GM08714 (cell line): ENCODE measurements around the gene PTPA.

Experiments
- H3K4me3 ChIP-seq: fragments of 200-500 bp; sonication (Bioruptor generic); 2 replicates; pipeline ENCODE4 v1.5.1; 2014; ENCODE audit warnings: mild to moderate bottlenecking, low read length, inconsistent platforms
- ZNF274 ChIP-seq: IDR thresholded peaks from 2 replicates; pipeline ENCODE4 v1.6.1; 2012; ENCODE audit warnings: mild to moderate bottlenecking, low read depth, low read length

PTPA gene

DNA sequence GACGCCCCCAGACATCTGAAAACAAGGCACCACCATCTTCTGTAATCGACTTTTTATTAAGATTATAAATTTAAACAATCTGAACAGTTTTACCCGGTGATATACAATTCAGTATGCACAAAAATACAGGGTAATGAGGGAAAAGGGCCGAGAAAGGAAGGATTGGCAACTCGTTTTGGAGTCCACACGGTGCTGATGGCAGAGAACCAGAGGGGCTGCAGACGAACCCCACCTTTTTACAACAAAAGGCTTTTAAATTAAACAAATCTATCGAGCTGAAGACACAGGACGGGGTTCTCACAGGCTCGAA, 64.3 kb downstream of the PTPA start:
- H3K4me3 ChIP-seq = peak overlapping the region; percentile 63; the same call in 1 of the 2 replicates
- TF ChIP-seq ZNF274 = no peak

DNA sequence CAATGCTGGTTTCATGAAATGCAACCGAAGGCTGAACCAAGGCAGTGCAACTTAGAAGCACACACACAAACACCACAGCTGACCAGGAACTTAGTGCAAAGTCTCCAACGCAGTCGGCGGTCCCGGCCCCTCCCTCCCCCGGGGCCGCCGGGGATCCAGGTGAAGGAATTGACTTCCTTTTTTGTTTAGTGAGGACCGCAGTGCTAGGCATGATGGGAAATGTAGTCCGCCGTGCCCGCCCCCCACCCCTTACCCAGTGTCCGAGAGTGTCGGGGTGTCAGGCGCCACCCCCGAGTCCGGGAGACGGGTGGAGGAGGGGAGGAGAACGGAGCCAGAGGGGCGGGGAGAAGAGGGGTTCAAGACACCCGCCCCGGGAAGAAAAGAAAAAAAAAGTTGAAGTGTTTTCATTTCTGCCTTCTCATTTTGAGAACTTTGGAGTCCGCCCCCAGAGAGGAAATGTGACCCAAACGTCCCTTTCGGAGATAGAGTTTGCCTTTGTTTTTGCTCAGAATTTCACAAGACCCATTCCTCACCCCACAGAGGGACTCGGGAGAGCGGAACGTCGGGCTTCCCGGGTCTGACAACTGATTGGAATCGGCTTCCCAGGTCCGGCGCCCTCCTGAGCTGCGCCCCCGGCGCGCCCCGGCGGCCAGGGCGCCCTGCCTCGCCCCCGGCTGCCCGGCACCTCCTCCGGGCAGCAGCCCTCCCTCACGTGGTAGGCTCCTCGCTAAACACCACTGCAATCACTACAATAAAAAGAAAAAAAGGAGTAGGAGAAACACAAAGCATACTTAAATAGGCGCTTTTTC, 64.8 kb downstream of the PTPA start:
- no peak for TF ChIP-seq ZNF274
- H3K4me3 ChIP-seq = peak overlapping the region; percentile 63; the same call in 1 of the 2 replicates

DNA sequence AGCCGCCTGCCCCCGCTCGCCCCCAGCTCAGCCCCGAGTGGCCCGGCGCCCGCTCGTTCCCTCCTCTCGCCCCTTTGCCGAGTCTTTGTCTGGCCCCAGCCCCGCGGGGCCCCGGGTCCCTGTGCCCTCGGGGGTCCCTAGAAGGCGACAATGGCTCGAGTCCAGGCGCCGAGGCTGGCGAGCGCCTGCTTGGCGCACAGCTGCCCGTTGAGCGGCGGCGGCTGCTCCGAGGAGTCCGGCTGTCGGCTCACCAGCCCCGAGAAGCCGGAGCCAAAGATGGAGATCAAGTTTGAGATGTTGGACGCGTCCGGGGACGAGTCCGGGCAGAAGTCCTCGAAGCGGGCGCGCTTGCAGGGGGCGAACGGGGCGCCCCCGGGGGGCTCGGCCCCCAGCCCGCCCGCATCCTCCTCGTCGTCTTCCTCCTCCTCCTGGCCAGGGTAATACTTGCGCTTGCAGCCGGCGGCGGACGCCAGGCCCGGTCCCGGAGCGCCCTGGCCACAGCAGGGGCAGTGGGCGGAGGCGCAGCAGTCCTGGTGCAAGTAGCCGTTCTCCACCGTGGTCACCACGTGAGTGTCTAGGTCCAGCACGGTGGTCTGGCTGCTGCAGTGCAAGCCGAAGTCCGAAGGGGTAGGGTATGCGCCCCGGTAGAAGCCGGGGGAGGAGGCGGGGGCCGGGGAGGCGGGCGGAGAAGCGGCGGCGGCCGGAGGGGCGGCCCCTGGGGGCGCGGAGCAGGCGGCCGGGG, 65.7 kb downstream of the PTPA start:
- TF ChIP-seq ZNF274 = no peak
- H3K4me3 ChIP-seq = peak overlapping the region; percentile 63; the same call in 1 of the 2 replicates

DNA sequence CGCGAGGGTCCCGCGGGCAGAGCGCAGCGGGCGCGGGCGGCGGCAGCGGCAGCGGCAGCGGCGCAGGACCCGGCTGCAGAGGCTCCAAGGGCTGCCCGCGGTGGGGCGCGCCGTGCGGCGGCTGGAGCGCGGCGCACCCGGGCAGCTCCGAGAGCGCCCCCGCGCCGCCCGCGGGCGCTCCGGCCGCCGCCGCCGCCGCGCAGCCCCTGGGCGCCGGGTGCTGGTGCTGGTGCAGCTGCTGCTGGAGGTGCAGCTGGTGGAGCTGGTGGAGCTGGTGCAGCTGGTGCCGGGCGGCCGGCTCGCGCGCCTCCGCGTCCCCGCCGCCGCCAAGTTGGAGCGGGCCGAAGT, 66.2 kb downstream of the PTPA start:
- peak overlapping the region; percentile 49; the same call in 1 of the 2 replicates for H3K4me3 ChIP-seq
- TF ChIP-seq ZNF274 = no peak

DNA sequence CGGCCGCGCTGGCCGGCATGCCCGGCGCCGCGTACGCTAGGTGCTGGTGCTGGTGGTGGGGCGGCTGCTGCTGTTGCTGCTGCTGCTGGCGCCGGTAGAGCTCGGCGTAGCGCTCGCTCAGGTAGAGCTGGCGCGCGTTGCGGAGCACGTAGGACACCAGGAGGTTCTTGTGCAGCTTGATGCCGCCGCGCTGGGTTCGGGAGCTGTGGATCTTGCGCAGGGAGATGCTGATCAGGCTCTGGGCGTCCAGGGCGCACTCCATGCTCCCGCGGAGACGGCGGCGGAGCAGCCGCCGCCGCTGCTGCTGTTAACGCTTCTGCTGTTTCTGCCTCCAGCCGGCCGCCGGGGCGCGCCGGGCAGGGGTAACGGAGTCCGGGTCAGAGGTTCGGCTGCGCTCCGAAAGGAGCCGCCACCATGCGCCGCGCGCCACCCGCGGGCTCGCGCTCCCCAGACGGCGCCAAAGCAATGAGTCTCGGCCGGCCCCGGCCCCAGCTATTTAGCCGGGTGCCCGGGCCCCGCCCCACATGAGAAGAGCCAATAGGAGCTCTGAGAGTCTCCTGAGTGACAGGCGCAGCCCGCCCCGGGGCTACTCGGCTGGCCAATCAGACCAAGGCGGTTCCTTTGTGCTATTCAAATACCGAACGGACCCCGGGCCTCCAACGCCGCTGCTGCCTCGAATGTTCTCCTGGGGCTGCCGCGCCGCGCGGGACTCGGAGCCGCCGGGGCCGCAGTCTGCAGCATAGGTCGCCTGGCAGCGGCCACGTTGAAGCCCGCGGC, 66.8 kb downstream of the PTPA start, which contains the start of gene IER5L:
Gene IER5L (minus strand): TSS at position 471 of the 777 bp plus-strand sequence. CDS start 209 bp downstream, at position 262.
- TF ChIP-seq ZNF274 = no peak
- H3K4me3 ChIP-seq = peak within 1 kb of the TSS; percentile 63; the same call in 1 of the 2 replicates

DNA sequence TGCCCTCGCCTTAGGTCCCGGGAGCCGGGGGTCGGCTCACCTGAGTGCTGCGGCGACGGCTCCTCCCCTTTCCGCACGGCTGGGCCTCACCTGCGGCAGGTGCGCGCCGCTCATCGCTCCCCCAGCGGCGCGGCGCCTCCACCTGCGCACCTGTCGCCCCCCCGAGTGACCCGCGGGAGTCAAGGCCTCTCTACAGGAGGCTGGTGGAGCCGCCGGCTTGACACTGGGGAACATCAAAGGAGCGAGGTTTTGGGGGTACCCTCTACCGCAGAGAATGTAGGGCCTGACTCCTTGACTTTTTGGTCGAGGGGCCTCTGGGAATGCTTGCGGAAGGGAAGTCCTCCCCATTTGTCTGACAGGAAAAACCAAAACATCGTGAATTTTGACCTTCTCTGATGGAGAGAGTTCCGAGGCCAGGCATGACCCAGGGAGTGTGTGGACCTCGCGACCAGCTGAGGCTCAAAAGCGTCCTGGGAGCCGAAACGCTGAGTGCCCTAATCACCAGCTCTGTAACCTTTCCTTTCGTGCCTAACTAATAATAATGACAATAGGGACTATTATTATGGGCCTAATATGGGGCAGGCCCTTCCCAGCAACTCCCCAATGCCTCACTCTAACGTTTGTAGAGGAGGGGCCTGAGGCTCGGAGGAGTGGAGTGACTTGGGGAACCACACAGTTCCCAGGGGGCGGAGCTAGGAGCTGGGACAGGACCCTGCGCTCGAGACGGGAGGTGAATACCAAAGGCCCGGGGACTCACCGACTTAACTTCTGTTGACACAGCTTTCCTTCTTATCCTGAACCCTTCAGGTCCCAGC, 67.6 kb downstream of the PTPA start:
- TF ChIP-seq ZNF274 = no peak

DNA sequence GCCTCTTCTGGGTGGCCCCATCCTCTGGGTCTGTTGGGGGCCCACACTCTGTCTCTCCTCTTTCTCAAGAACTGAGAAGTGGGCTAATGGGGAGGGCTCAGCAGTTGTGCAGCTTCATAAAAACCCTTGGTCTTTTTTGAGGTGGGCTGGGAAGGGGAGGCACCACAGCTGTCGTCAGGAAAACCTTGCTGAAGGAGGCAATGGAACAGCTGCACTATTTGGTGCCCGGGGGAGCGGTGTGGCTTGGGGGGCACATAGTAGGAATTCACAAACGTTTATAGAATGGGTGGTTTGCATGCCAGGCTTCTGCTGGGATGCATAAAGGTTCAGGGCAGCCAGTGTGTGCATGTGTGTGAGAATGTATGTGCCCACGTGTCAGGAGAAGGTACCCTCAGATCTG, 70.0 kb downstream of the PTPA start:
- no peak for TF ChIP-seq ZNF274
- no peak overlapping the region for H3K4me3 ChIP-seq

More for the DNA sequence above, 67.6 kb downstream of the PTPA start:
- H3K4me3 ChIP-seq = no peak overlapping the region; the same call in 1 of the 2 replicates

DNA sequence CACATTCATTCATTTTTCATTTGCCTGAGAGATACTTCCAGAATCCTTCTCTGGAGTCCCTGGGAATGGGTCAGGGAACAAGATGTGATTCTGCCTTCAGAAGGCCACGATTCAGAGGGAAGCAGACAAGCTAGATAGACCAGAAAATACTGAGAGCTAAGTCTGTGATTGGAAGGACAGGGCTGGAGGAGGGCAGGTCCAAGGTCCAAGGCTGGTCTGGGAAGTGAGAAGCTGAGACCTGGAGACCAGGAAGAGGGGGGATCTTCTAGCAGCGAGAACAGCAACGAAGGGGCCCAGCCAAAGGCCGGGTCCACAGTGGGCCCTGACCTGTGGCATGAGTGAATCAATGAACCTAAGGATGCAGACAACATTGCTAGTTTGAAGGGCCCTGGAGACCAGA, 70.9 kb downstream of the PTPA start:
- no peak for TF ChIP-seq ZNF274
- H3K4me3 ChIP-seq = no peak overlapping the region

DNA sequence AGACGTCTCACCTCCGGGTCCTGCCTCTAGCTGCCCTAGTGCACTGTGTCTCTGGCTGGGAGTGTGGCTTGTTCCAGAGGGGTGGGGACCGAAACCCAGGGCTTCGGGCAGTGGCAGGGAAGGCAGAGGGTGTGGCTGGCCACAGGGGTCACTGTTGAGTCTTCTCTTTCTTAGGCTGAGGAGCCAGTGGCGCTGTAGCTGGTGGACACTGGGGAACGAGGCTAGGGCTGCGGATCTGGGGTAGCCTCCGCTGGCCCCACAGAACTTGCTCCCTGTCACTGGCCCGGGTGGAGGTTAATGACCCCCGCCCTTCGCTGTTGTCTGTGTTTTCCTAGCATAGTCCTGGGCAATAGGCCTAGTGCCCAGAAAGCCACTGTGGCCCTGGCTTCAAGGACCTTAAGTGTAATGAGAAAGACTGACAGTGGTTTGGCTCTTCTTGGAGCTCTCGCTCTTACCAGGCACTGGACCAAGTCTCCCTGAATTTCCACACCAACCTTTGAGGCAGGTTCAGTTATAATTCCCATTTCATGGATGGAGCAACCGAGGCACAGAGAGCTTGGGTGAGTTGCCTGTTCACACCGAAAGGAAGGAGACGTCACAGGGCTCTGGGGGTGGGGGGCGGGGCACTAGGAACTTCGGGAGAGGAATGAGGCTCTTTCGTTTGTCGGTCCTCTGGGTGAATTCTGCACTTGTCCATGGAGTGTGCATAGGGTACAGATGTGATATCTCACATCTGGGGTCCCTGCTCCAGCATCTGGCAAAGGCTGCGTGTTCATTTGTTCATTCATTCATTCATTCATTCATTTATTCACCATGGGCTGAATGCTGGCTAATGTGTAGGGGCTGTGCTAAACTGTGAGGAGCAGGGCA, 71.6 kb downstream of the PTPA start:
- H3K4me3 ChIP-seq = no peak overlapping the region
- no peak for TF ChIP-seq ZNF274

DNA sequence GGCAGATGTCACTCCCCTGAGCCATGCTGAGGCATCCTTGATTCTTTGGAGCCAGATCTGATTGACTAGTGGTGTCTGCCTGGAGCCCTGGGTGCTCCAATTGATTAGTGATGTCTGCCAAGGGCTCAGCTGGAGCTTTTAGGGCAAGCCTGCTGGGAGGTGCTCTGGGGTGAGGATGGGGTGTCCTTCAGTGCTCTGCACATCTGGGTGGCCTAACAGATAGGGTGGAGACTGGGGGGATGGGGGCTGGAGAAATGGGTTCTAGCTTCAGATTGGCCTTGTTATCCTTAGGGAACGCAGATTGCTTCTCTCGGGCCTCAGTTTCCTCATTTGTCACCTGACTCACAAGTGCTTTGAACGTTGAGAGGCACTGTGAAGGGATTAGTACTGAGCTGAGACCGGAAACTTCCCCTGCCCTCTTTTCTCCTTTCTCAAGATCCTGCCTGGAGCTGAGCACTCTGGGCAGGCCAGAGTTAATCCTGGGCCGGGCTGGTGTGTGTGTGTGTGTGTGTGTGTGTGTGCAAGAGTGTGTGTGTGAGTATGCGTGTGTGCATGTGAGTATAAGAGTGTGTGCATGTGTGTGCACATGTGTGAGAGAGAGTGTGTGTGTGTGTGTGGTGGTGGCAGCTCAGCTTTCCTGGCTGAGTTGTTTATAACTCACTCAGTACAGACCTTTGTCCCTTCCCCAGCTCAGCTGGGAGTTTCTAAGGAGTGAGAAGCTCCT, 72.4 kb downstream of the PTPA start:
- no peak for TF ChIP-seq ZNF274
- no peak overlapping the region for H3K4me3 ChIP-seq

DNA sequence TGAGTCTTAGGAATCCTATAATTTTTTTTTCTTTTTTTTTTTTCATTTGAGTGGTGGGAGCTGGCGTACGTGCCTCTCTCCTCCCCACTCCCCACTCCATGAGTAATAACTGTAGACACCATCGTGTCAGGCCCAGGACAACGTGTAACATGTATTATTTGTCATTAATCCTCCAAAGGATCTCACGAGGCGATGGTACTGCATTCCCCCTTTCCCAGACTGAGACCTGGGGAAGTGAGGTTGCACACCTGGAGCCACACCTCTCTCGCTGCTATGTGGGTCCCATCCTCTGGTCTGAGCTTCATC, 73.0 kb downstream of the PTPA start:
- no peak for TF ChIP-seq ZNF274
- no peak overlapping the region for H3K4me3 ChIP-seq

DNA sequence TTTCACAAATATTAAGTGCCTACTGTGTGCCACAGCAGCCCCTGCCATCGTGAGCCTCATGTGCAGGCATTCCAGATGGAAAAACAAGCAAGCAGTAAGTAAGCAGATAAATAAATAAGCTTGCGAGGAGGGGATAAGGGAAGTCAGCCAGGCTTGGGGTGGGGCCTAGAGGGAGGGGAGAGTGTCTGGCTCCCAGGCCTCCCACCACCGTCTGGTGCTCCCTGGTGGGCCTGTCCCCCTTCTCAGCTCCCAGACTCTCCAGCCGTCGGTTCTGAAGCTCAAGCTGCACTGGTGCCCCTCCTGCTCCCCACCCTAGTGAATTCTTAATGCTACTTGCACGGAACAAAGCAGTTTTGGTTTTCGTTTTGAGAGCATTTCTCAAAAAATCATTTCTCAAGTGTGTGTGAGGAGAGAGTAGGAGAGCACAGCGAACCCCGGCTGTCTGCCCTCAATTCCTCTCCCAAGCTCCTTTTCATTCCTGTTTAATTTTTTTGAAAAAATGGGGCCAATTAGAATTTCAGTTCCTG, 73.4 kb downstream of the PTPA start:
- no peak overlapping the region for H3K4me3 ChIP-seq
- no peak for TF ChIP-seq ZNF274

DNA sequence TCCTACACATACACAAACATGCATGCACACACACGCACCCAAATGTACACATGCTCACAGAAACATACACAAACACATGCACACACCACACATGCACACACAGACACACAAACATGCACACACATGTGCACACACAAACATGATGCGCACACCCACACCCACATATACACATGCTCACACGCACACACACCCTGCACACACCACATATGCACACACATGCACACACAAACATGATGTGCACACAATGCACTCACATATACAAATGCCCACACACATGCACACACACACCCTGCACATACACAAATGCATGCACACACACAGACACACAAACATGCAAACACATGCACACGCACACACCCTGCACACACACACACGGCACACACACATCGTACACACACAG, 74.2 kb downstream of the PTPA start:
- TF ChIP-seq ZNF274 = no peak
- no peak overlapping the region for H3K4me3 ChIP-seq
